H9 (cell line): ENCODE measurements around the gene FAM20A. TPM values are rescaled to one million over a fixed set of nuclear protein-coding genes. Genes with fewer than 3 reads are reported as not detected.

Source experiments
- DNase-seq: peaks from one replicate; pipeline ENCODE4 v3.0.0-alpha.2; 2017
- H2AFZ ChIP-seq: one replicate; pipeline ENCODE4 v1.6.1; 2013; ENCODE audit warnings: mild to moderate bottlenecking, low read length, control low read depth, moderate library complexity
- H2AK5ac ChIP-seq: 2 replicates; pipeline ENCODE4 v1.6.1; 2013; ENCODE audit warnings: low read length, control low read depth, mixed read lengths; ENCODE audit not compliant: insufficient read length
- H2BK120ac ChIP-seq: one replicate; pipeline ENCODE4 v1.6.1; 2013; ENCODE audit warnings: low read depth, mild to moderate bottlenecking, low read length, control low read depth, inconsistent platforms; ENCODE audit not compliant: poor library complexity, severe bottlenecking
- H2BK12ac ChIP-seq: 2 replicates; pipeline ENCODE4 v1.6.1; 2013; ENCODE audit warnings: low read length, control low read depth, mixed read lengths, low read depth; ENCODE audit not compliant: insufficient read length
- H2BK15ac ChIP-seq: 2 replicates; pipeline ENCODE4 v1.6.1; 2013; ENCODE audit warnings: low read depth, low read length, control low read depth
- H2BK20ac ChIP-seq: one replicate; pipeline ENCODE4 v1.6.1; 2013; ENCODE audit warnings: low read depth, mild to moderate bottlenecking, low read length, control low read depth, inconsistent platforms; ENCODE audit not compliant: poor library complexity, severe bottlenecking
- H2BK5ac ChIP-seq: 2 replicates; pipeline ENCODE4 v1.6.1; 2013; ENCODE audit warnings: low read length, control low read depth, mixed read lengths; ENCODE audit not compliant: insufficient read length
- H3K14ac ChIP-seq: 2 replicates; pipeline ENCODE4 v1.6.1; 2013; ENCODE audit warnings: low read length, control low read depth; ENCODE audit not compliant: insufficient read depth
- H3K18ac ChIP-seq: 2 replicates; pipeline ENCODE4 v1.6.1; 2013; ENCODE audit warnings: low read depth, mild to moderate bottlenecking, mixed read lengths, low read length, control low read depth; ENCODE audit not compliant: insufficient read length
- H3K23ac ChIP-seq: 2 replicates; pipeline ENCODE4 v1.6.1; 2013; ENCODE audit warnings: low read length, control low read depth, mixed read lengths, low read depth; ENCODE audit not compliant: insufficient read length
- H3K23me2 ChIP-seq: 2 replicates; pipeline ENCODE4 v1.6.1; 2013; ENCODE audit warnings: low read depth, mild to moderate bottlenecking, mixed read lengths, low read length, control low read depth; ENCODE audit not compliant: insufficient read length, poor library complexity, severe bottlenecking
- H3K27ac ChIP-seq: 2 replicates; pipeline ENCODE4 v1.5.1; 2013; ENCODE audit warnings: low read length, control low read depth, mixed read lengths, low read depth; ENCODE audit not compliant: insufficient read length
- H3K27me3 ChIP-seq: 2 replicates; pipeline ENCODE4 v1.6.1; 2013; ENCODE audit warnings: low read length, control low read depth, inconsistent platforms; ENCODE audit not compliant: insufficient read depth
- H3K4ac ChIP-seq: 2 replicates; pipeline ENCODE4 v1.6.1; 2013; ENCODE audit warnings: low read depth, mild to moderate bottlenecking, control low read depth, inconsistent platforms, low read length, moderate library complexity
- H3K4me1 ChIP-seq: 2 replicates; pipeline ENCODE4 v1.6.1; 2013; ENCODE audit warnings: low read length, control low read depth, inconsistent platforms; ENCODE audit not compliant: insufficient read depth
- H3K4me2 ChIP-seq: 2 replicates; pipeline ENCODE4 v1.6.1; 2013; ENCODE audit warnings: low read length, control low read depth, mixed read lengths; ENCODE audit not compliant: insufficient read length, insufficient read depth
- H3K56ac ChIP-seq: 2 replicates; pipeline ENCODE4 v1.6.1; 2013; ENCODE audit warnings: low read depth, mild to moderate bottlenecking, mixed read lengths, low read length, control low read depth; ENCODE audit not compliant: insufficient read length
- H3K79me1 ChIP-seq: 2 replicates; pipeline ENCODE4 v1.6.1; 2013; ENCODE audit warnings: low read depth, mild to moderate bottlenecking, moderate library complexity, low read length, control low read depth, inconsistent platforms; ENCODE audit not compliant: insufficient read depth, poor library complexity, severe bottlenecking
- H3K79me2 ChIP-seq: 2 replicates; pipeline ENCODE4 v1.6.1; 2013; ENCODE audit warnings: low read length, control low read depth, inconsistent platforms; ENCODE audit not compliant: insufficient read depth
- H3K9ac ChIP-seq: 2 replicates; pipeline ENCODE4 v1.6.1; 2013; ENCODE audit warnings: low read length, control low read depth, mixed read lengths; ENCODE audit not compliant: insufficient read length; ENCODE audit errors: extremely low read depth
- H3K9me3 ChIP-seq: one replicate; pipeline ENCODE4 v1.6.1; 2013; ENCODE audit warnings: low read depth, low read length, inconsistent platforms; ENCODE audit not compliant: control insufficient read depth
- H3T11ph ChIP-seq: one replicate; pipeline ENCODE4 v1.6.1; 2013; ENCODE audit warnings: mild to moderate bottlenecking, low read length, control low read depth, inconsistent platforms
- H4K20me1 ChIP-seq: one replicate; pipeline ENCODE4 v1.6.1; 2013; ENCODE audit not compliant: control insufficient read depth, insufficient read length, insufficient read depth
- H4K5ac ChIP-seq: 2 replicates; pipeline ENCODE4 v1.6.1; 2013; ENCODE audit warnings: low read depth, mild to moderate bottlenecking, mixed read lengths, low read length, control low read depth; ENCODE audit not compliant: insufficient read length
- H4K8ac ChIP-seq: replicated peaks from 2 replicates; pipeline ENCODE4 v1.6.1; 2013; ENCODE audit warnings: low read length, control low read depth, mixed read lengths, low read depth; ENCODE audit not compliant: insufficient read length
- H4K91ac ChIP-seq: 2 replicates; pipeline ENCODE4 v1.6.1; 2013; ENCODE audit warnings: low read depth, mild to moderate bottlenecking, moderate library complexity, mixed read lengths, low read length, control low read depth; ENCODE audit not compliant: insufficient read length
- H3K27ac Mint-ChIP-seq, 3 experiments: 2 replicates in 2 of 3; 3 replicates in 1 of 3; pipeline ENCODE4 v1.8.0; 2020 to 2021; ENCODE audit warnings: mixed read lengths in 3 of 3, mild to moderate bottlenecking in 1 of 3, moderate library complexity in 1 of 3
- H3K27me3 Mint-ChIP-seq: 2 replicates; pipeline ENCODE4 v1.8.0; 2021; ENCODE audit warnings: low read depth, mild to moderate bottlenecking, moderate library complexity, mixed read lengths
- H3K36me3 Mint-ChIP-seq, 3 experiments: 2 replicates in 2 of 3; 3 replicates in 1 of 3; pipeline ENCODE4 v1.8.0; 2020 to 2021; ENCODE audit warnings: low read depth in 3 of 3, mixed read lengths in 3 of 3; ENCODE audit not compliant: insufficient read depth in 1 of 3
- H3K4me1 Mint-ChIP-seq, 2 experiments: 2 replicates each; pipeline ENCODE4 v1.8.0; 2020; ENCODE audit warnings: mixed read lengths in 2 of 2
- H3K4me3 Mint-ChIP-seq, 2 experiments: 2 replicates in 1 of 2; 3 replicates in 1 of 2; pipeline ENCODE4 v1.8.0; 2020 to 2021; ENCODE audit warnings: mild to moderate bottlenecking in 2 of 2, mixed read lengths in 2 of 2, moderate library complexity in 1 of 2
- H3K9me3 Mint-ChIP-seq, 2 experiments: 2 replicates in 1 of 2; 3 replicates in 1 of 2; pipeline ENCODE4 v1.8.0; 2020; ENCODE audit warnings: mild to moderate bottlenecking in 2 of 2, mixed read lengths in 2 of 2, moderate library complexity in 1 of 2
- WGBS: extraction: QIAGEN DNeasy Blood & Tissue Kit; methylation state at CpG from one replicate; pipeline ENCODE4 v1.1.7; 2013; ENCODE audit warnings: missing lambda C conversion rate, low lambda C conversion rate, mixed read lengths; ENCODE audit not compliant: insufficient read length; ENCODE audit errors: extremely low coverage; 5-methylcytosine and 5-hydroxymethylcytosine counted together
- total RNA-seq: library from RNA; stranded (reverse); gene quantifications from 2 replicates; pipeline ENCODE4 v1.2.1, GENCODE V29; 2021
- TF ChIP-seq, protein P1 (sequence below): fragments of 200-600 bp; sonication (generic); conservative IDR thresholded peaks from 3 replicates; pipeline ENCODE4 v1.8.0; 2021; ENCODE audit warnings: antibody characterized with exemption, mild to moderate bottlenecking

FAM20A gene
- total RNA-seq, 1 experiment from 2014 or later, result 34.4 TPM

DNA sequence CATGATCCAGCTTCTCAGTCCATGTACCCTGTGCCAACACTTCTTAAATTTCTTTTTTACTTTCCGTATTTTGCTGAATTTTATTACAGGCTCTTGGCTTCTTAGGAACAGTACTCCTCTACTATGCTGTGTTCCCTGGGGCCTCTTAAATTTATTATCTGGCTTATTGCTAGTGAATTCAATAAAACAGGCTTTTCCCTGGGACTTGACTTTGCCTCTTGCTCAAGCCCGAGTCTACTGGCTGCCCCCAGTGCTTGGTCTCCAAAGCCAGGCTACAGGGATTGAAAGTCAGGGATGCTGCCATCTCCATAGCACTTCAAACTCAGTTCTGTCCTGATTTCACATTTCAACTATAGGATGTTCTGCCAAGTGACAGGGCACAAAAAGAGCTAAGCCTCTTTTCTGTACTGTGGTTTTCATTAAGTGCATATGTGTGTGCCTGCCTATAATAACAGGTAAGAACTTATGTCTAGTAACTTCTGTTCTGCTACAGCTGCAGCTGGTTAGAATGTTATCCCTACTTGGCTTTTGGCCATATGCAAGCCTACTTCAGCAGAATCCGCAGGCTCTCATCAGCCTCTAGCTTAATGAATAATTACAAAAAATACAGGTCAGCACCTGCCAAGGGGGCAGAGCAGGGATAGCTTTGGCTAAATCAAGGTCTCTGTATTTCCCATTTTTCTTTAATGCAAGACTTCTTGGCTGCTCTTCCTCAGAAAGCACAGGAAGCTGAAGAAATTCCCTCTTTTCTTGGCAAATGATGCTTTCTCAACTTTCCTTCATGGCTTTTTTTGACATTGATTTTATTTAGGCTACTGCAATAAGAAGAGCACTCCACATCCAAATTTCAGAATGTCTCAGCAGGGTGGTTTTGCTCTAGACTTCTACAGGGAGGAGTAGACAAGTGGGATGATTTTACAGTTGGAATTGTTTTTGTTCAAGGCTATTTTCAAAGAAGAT is 8.2 kb downstream of the FAM20A start:
- no peak overlapping the region for H3K14ac ChIP-seq
- peaks cover 4 to 13% of the 10 kb centered on the region in 2 experiments; a peak in 3 of 5 replicates for H3K9me3 Mint-ChIP-seq
- no peak overlapping the region for H2BK15ac ChIP-seq
- TF ChIP-seq, protein P1, sequence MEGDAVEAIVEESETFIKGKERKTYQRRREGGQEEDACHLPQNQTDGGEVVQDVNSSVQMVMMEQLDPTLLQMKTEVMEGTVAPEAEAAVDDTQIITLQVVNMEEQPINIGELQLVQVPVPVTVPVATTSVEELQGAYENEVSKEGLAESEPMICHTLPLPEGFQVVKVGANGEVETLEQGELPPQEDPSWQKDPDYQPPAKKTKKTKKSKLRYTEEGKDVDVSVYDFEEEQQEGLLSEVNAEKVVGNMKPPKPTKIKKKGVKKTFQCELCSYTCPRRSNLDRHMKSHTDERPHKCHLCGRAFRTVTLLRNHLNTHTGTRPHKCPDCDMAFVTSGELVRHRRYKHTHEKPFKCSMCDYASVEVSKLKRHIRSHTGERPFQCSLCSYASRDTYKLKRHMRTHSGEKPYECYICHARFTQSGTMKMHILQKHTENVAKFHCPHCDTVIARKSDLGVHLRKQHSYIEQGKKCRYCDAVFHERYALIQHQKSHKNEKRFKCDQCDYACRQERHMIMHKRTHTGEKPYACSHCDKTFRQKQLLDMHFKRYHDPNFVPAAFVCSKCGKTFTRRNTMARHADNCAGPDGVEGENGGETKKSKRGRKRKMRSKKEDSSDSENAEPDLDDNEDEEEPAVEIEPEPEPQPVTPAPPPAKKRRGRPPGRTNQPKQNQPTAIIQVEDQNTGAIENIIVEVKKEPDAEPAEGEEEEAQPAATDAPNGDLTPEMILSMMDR, result no peak
- no peak overlapping the region for H3K18ac ChIP-seq
- no CpG with 5 or more reads among the region's 3 CpGs for WGBS
- H3K23me2 ChIP-seq, result no peaks in the 10 kb centered on the region
- H2BK20ac ChIP-seq, result no peak overlapping the region
- no peak overlapping the region for H2AK5ac ChIP-seq
- H3K27me3 ChIP-seq, result no peaks in the 10 kb centered on the region
- no peaks in the 10 kb centered on the region; the same call in none of the 2 replicates for H3K27me3 Mint-ChIP-seq
- no peaks in the 10 kb centered on the region; the same call in 1 of the 2 replicates for H3K4me1 ChIP-seq
- H4K5ac ChIP-seq, result no peak overlapping the region
- H3K4me1 Mint-ChIP-seq, result peaks cover 16 to 26% of the 10 kb centered on the region in 2 experiments
- no peak overlapping the region for H3K23ac ChIP-seq
- H3K9ac ChIP-seq, result no peak overlapping the region
- no peak overlapping the region for H2BK5ac ChIP-seq
- no peaks in the 10 kb centered on the region for H3K9me3 ChIP-seq
- no peak overlapping the region for H3K27ac ChIP-seq
- no peak overlapping the region for H4K8ac ChIP-seq
- H2BK120ac ChIP-seq, result no peak overlapping the region
- no peak overlapping the region for H3K4me2 ChIP-seq
- H3K79me2 ChIP-seq, result no peaks in the 10 kb centered on the region
- no peak overlapping the region for H3K4me3 Mint-ChIP-seq
- no peak overlapping the region for H4K91ac ChIP-seq
- H2AFZ ChIP-seq, result no peak overlapping the region
- no peak overlapping the region for H3K56ac ChIP-seq
- no peak overlapping the region for H3K27ac Mint-ChIP-seq
- peaks cover 0 to 86% (median 62%) of the 10 kb centered on the region in 3 experiments; a peak in 5 of 7 replicates for H3K36me3 Mint-ChIP-seq
- no peak overlapping the region for H3K4ac ChIP-seq
- H4K20me1 ChIP-seq, result no peaks in the 10 kb centered on the region
- H2BK12ac ChIP-seq, result no peak overlapping the region
- no peak overlapping the region for H3T11ph ChIP-seq
- DNase-seq, result peak; percentile 24
- H3K79me1 ChIP-seq, result no peaks in the 10 kb centered on the region
